Keratinocyte (primary cell): Measurements from ENCODE around the gene RAD18.

Experiments used
- CTCF ChIP-seq, 3 experiments: IDR thresholded peaks in 1 of 3; conservative IDR thresholded peaks in 1 of 3; optimal IDR thresholded peaks in 1 of 3; 2 replicates in 2 of 3; 3 replicates in 1 of 3; pipeline versions ENCODE3 to v1.5.1; 2011; ENCODE audit warnings: low read length in 3 of 3, mild to moderate bottlenecking in 3 of 3, moderate library complexity in 2 of 3, control low read depth in 1 of 3, inconsistent platforms in 1 of 3; ENCODE audit not compliant: insufficient read depth in 2 of 3; ENCODE audit errors: extremely low read depth in 1 of 3
- EZH2 ChIP-seq: IDR thresholded peaks from one replicate; pipeline ENCODE4 v1.6.1; 2012; ENCODE audit warnings: inconsistent platforms, mild to moderate bottlenecking, low read length, moderate library complexity

DNA sequence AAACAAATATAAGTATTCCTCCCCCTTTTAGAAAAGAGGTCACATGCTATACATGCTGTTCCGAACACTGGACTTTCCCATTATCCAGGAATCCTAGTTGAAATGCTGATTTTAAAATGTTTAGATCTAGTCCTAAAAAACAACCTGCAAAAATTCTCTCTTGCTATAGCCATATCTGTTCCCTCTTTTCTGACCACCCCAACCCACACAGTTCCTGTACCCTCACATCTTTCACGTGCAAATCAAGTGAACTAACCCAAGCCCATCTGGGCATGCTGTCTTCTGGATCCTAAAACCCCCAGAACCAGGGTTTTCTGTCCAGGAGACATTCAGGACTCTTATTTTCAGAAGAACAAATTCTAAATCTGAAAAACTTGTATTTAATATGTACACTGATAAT is 67.4 kb downstream of the RAD18 start:
- TF ChIP-seq CTCF (optimal IDR thresholded peaks at IDR 0.05 in 1 of 3, IDR thresholded peaks at IDR 0.05 in 1 of 3, conservative IDR thresholded peaks at IDR 0.05 in 1 of 3; ENCODE audit: extremely low read depth in 1 of 3, insufficient read depth in 2 of 3, low read length in 3 of 3): no peak
- no peak for TF ChIP-seq EZH2
